HG03025 (cell line): ENCODE measurements around the gene ANXA7.
"Not testable (repeated sequence)": the region's sequence is repeated elsewhere in the genome, so short reads cannot be mapped to it uniquely, and the experiment has no call there.

Source experiments
- ATAC-seq: cut with Tn5 transposase; IDR thresholded peaks from one replicate; pipeline ENCODE4 v1.9.1; 2021; ENCODE audit warnings: mild to moderate bottlenecking, moderate library complexity; ENCODE audit not compliant: unreplicated experiment, low FRiP score

ANXA7 gene

GRCh38 chr10:73408978-73409521 lies 4.8 kb downstream of the ANXA7 start:
- ATAC-seq, result no peak

GRCh38 chr10:73408061-73408460 lies 5.8 kb downstream of the ANXA7 start:
- ATAC-seq, result no peak

GRCh38 chr10:73407495-73407894 lies 6.4 kb downstream of the ANXA7 start:
- no peak for ATAC-seq

- no peak for ATAC-seq
These were observed 7.0 kb downstream of the ANXA7 start for GRCh38 chr10:73406846-73407245.

GRCh38 chr10:73405556-73405955 lies 8.3 kb downstream of the ANXA7 start:
- no peak for ATAC-seq

GRCh38 chr10:73404690-73405089 lies 9.2 kb downstream of the ANXA7 start:
- no peak for ATAC-seq

GRCh38 chr10:73401636-73402035 lies 12.2 kb downstream of the ANXA7 start:
- no peak for ATAC-seq

GRCh38 chr10:73399063-73399462 lies 14.8 kb downstream of the ANXA7 start:
- no peak for ATAC-seq

GRCh38 chr10:73398024-73398423 lies 15.8 kb downstream of the ANXA7 start:
- ATAC-seq, result no peak

- ATAC-seq, result not testable (repeated sequence)
These were observed 19.5 kb downstream of the ANXA7 start for GRCh38 chr10:73394325-73394724.

- ATAC-seq, result no peak
These were observed 25.6 kb downstream of the ANXA7 start for GRCh38 chr10:73388228-73388627.

- no peak for ATAC-seq
These were observed 27.3 kb downstream of the ANXA7 start for GRCh38 chr10:73386583-73386982.

GRCh38 chr10:73379064-73379748 lies 34.7 kb downstream of the ANXA7 start:
- no peak for ATAC-seq

GRCh38 chr10:73376679-73377078 lies 37.2 kb downstream of the ANXA7 start:
- ATAC-seq, result no peak

GRCh38 chr10:73368238-73368637 lies 45.6 kb downstream of the ANXA7 start:
- no peak for ATAC-seq

- no peak for ATAC-seq
These were observed 47.2 kb downstream of the ANXA7 start for GRCh38 chr10:73366381-73367298.

- no peak for ATAC-seq
These were observed 48.9 kb downstream of the ANXA7 start for GRCh38 chr10:73364964-73365363.

- ATAC-seq, result no peak
These were observed 54.4 kb downstream of the ANXA7 start for GRCh38 chr10:73359492-73359891.

- ATAC-seq, result no peak
These were observed 55.3 kb downstream of the ANXA7 start, which contains the start of gene CFAP70 for GRCh38 chr10:73358331-73359279. CFAP70 (minus strand) TSS chr10:73358864; CDS start chr10:73354796, 4,068 bp downstream.

- no peak for ATAC-seq
These were observed 56.0 kb downstream of the ANXA7 start for GRCh38 chr10:73357821-73358220.
